Right forelimb (tissue), 1 donor: ENCODE data around the gene VSIR.

Experiments
- DNase-seq: peaks from one replicate; pipeline ENCODE4 v3.0.0-alpha.2; 2018

The VSIR gene

GRCh38 chr10:71763352-71764127 is 9.8 kb downstream of the VSIR start:
- DNase-seq: no peak

GRCh38 chr10:71762324-71762723 is 11.0 kb downstream of the VSIR start:
- DNase-seq: no peak

- no peak for DNase-seq
Measured at GRCh38 chr10:71761541-71762113, 11.7 kb downstream of the VSIR start.

- DNase-seq: no peak
Measured at GRCh38 chr10:71761105-71761511, 12.2 kb downstream of the VSIR start.

- DNase-seq: no peak
Measured at GRCh38 chr10:71757399-71757922, 15.9 kb downstream of the VSIR start.

GRCh38 chr10:71756311-71757191 is 16.8 kb downstream of the VSIR start:
- no peak for DNase-seq

- DNase-seq: no peak
Measured at GRCh38 chr10:71755179-71755879, 18.0 kb downstream of the VSIR start.

GRCh38 chr10:71754562-71754961 is 18.8 kb downstream of the VSIR start:
- DNase-seq: no peak

- no peak for DNase-seq
Measured at GRCh38 chr10:71753960-71754505, 19.3 kb downstream of the VSIR start.

- DNase-seq: no peak
Measured at GRCh38 chr10:71753091-71753959, 20.0 kb downstream of the VSIR start.

GRCh38 chr10:71752391-71753090 is 20.8 kb downstream of the VSIR start:
- DNase-seq: no peak

- no peak for DNase-seq
Measured at GRCh38 chr10:71751515-71752224, 21.6 kb downstream of the VSIR start.

GRCh38 chr10:71750986-71751385 is 22.3 kb downstream of the VSIR start:
- DNase-seq: no peak

- DNase-seq: no peak
Measured at GRCh38 chr10:71750124-71750841, 23.0 kb downstream of the VSIR start.

- no peak for DNase-seq
Measured at GRCh38 chr10:71749396-71749795, 23.9 kb downstream of the VSIR start.

GRCh38 chr10:71748671-71749191 is 24.6 kb downstream of the VSIR start:
- peak; percentile 73 for DNase-seq

- no peak for DNase-seq
Measured at GRCh38 chr10:71747551-71748523, 25.5 kb downstream of the VSIR start.

- DNase-seq: no peak
Measured at GRCh38 chr10:71747039-71747531, 26.2 kb downstream of the VSIR start.
